BE2C (cell line): ENCODE measurements around the gene NDEL1.

Experiments used
- DNase-seq: peaks from one replicate; pipeline ENCODE4 v3.0.0-alpha.2; 2020
- H3K27me3 ChIP-seq: fragments of 250-450 bp; sonication (Bioruptor Pico); 2 replicates; pipeline ENCODE4 v1.5.1; 2020; ENCODE audit warnings: mild to moderate bottlenecking
- H3K36me3 ChIP-seq: fragments of 250-450 bp; sonication (Bioruptor Pico); 2 replicates; pipeline ENCODE4 v1.5.1; 2020; ENCODE audit warnings: mild to moderate bottlenecking
- H3K4me1 ChIP-seq: fragments of 250-450 bp; sonication (Bioruptor Pico); 2 replicates; pipeline ENCODE4 v1.5.1; 2020
- H3K4me3 ChIP-seq: 2 replicates; pipeline ENCODE4 v1.5.1; 2011; ENCODE audit warnings: low read depth, low read length
- H3K9me3 ChIP-seq: fragments of 250-450 bp; sonication (Bioruptor Pico); 2 replicates; pipeline ENCODE4 v1.5.1; 2020
- CTCF ChIP-seq: IDR thresholded peaks from 2 replicates; pipeline ENCODE4 v1.5.1; 2012; ENCODE audit warnings: mild to moderate bottlenecking, low read depth, low read length

The NDEL1 gene

DNA sequence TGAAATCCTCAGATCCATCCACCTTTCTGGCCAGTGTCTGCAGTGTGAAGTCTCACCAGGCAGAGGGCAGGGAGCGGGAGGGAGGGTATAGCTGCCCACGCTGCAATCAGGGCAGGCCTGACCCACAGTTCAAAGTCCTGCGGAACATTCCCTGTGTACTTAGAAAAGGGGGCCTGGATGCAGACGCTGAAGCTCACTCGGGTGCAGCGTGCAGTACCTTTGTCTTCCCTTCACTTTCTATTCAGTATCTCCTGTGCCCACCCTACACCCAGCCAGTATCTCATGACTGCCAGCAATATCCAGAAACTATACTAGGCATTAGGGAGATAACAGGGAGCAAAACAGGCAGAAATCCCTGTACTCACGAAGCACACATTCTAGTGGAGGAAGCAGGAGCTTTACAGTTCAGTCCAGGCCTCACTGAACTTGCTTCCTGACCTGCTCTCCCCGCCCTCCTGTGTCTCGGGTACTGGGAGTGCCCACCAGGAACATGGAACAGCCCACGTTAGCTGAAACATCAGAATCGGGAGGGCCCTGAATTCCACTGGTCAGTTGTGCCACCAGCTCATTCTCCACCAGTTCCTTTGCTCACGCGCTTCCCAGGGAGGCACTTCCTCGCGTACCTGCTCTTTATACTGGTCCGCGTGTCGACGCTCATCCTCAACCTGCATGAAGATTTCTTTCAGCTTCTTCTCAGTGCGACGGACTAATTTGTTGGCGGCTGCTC lies 42.2 kb downstream of the NDEL1 start:
- Histone ChIP-seq H3K9me3 (no peaks in the 10 kb centered on the region), H3K4me3 (no peak overlapping the region), H3K36me3 (peaks cover 17% of the 10 kb centered on the region), H3K27me3 (no peaks in the 10 kb centered on the region), H3K4me1 (no peaks in the 10 kb centered on the region)
- no peak for TF ChIP-seq CTCF
- DNase-seq: no peak

DNA sequence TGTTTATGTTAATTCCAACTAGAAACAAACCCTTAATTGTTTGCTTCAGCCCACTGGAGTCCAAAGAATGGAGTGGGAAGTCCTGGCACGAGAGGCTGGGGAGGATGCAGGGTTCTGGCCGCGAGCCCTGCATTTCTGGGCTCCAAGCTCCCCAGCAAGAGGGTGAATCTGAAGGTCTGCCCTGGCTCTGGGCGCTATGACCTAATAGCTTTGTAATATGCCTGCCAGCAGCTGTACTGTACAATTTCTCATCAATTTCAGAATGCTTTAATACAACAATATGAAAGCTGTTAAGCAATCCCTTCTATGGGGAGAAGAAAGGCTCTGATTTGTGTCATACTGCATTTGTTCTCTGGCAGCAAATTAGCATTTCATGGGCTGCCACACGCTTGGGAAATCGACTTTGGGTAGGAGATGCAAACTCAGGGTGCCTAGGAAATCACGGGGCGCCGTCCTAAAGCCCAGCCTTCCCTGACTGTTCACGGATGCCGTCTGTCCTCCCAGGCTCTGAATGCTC lies 43.8 kb downstream of the NDEL1 start:
- peaks cover 17% of the 10 kb centered on the region for H3K36me3 ChIP-seq
- TF ChIP-seq CTCF: no peak
- no peak for DNase-seq

DNA sequence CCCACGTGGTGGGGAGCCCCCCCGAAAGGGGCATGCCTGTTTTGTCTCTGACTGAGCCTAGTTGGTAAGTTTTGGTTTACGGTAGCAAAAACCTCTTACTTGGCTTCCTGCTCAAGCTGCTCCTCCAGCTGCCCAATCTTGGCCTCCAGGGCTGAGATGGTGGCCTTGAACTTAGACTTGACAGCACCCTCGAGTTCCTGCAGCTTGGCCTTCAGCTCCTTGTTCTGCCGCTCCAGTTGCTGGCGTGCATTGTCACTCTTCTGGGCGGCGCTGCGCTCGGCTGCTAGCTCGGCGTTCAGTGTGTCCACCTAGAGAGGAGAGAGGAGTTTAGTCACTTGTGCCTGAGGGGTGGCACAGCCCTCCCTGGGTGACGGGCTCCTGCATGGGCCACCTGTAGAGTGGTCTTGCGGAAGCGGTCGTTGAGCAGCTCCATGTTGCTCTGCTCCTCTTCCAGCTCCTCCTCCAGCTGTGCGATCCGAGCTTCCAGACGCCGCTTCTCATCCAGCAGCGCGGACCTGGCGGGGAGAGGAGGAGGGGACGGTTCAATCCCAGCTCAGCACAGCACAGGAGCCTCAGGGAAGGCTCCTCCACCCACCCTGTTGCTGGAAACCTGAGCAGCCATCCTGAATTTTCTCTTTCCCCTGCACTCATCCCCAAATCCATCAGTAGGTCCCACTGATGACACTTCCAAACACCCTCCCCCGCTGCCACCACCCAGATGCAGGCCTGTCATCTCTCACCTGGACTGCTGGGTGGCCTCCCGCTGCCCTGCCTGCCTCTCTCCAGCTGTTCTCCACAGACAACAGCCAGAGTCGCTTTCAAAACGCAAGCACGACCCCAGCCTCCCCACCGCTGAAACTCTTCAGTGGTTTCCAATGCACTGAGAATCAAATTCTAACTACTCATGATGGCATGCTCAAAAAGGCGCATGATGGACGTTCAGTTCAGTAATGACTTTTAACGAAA lies 44.6 kb downstream of the NDEL1 start:
- no peak overlapping the region for H3K4me3 ChIP-seq
- no peaks in the 10 kb centered on the region for H3K27me3 ChIP-seq
- no peak for DNase-seq
- H3K4me1 ChIP-seq: no peaks in the 10 kb centered on the region
- H3K36me3 ChIP-seq: peaks cover 17% of the 10 kb centered on the region
- no peaks in the 10 kb centered on the region for H3K9me3 ChIP-seq
- TF ChIP-seq CTCF: no peak

More for the DNA sequence above, 43.8 kb downstream of the NDEL1 start:
- Histone ChIP-seq H3K27me3 (no peaks in the 10 kb centered on the region), H3K9me3 (no peaks in the 10 kb centered on the region), H3K4me1 (no peaks in the 10 kb centered on the region), H3K4me3 (no peak overlapping the region)

DNA sequence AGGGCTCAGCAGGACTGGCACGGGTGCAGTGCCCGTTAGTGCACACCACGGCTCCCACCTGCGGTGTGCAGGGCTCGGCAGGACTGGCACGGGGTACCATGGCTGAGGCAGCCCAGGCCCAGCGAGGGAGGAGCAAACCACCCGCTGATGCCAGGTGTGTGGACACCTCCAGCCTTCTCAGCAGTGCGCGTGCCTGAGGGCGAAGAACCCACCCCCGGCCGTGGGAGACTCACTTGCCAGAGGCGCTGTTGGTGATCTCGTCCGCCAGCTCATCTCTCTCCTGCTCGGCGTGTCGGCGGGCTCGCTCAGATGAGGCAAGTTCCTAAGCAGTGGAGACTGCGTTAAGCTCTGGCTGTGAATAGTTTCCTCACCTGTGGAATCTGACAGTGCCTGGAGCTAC lies 45.4 kb downstream of the NDEL1 start:
- H3K4me3 ChIP-seq: no peak overlapping the region
- DNase-seq: no peak
- peaks cover 17% of the 10 kb centered on the region for H3K36me3 ChIP-seq
- no peaks in the 10 kb centered on the region for H3K27me3 ChIP-seq
- TF ChIP-seq CTCF: no peak
- no peaks in the 10 kb centered on the region for H3K4me1 ChIP-seq
- H3K9me3 ChIP-seq: no peaks in the 10 kb centered on the region

DNA sequence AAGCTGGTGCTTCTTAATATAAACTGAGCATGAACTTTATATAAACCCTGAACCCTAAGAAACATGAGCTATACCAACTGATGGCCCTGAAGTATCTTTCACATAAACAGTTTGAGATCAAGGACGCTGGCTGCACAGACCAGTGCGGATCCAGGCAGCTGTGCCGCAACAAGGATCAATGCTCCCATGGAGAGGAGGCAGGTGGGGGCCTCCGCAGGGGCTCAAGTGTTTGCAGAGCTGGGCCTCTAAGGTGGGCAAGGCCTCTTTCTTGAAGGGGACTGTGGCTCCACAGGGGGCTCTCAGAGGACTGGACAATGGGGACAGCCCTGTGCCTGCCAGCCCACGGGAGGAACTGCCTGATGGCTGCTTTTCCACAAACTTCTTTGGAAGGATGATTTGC lies 46.0 kb downstream of the NDEL1 start:
- DNase-seq: no peak
- Histone ChIP-seq H3K4me3 (no peak overlapping the region), H3K27me3 (no peaks in the 10 kb centered on the region), H3K36me3 (peaks cover 12% of the 10 kb centered on the region), H3K4me1 (no peaks in the 10 kb centered on the region), H3K9me3 (no peaks in the 10 kb centered on the region)
- no peak for TF ChIP-seq CTCF
